ENCODE results near the gene PLEKHM3.
"Not testable (repeated sequence)": the region's sequence is repeated elsewhere in the genome, so short reads cannot be mapped to it uniquely, and the experiment has no call there.

Gene PLEKHM3

GRCh38 chr2:208037564-208038487 lies 12.5 kb upstream of the PLEKHM3 start:
- in situ Hi-C loops (cut with MboI; ENCODE audit: low sequenced_read_pairs): loop anchor here (10.0 kb wide), 1 partner anchor 293 kb away; no protein-coding TSS in a partner anchor

GRCh38 chr2:208036357-208036756 lies 11.0 kb upstream of the PLEKHM3 start:
- in situ Hi-C loops (cut with MboI; ENCODE audit: low sequenced_read_pairs): loop anchor here (10.0 kb wide), 1 partner anchor 292 kb away; no protein-coding TSS in a partner anchor

- in situ Hi-C loops (cut with MboI; ENCODE audit: low sequenced_read_pairs): loop anchor here (10.0 kb wide), 1 partner anchor 290 kb away; no protein-coding TSS in a partner anchor
Measured at GRCh38 chr2:208034503-208035140, 9.3 kb upstream of the PLEKHM3 start.

GRCh38 chr2:208033701-208034502 lies 8.6 kb upstream of the PLEKHM3 start:
- in situ Hi-C loops (cut with MboI; ENCODE audit: low sequenced_read_pairs): loop anchor here (10.0 kb wide), 1 partner anchor 289 kb away; no protein-coding TSS in a partner anchor

- in situ Hi-C loops (cut with MboI; ENCODE audit: low sequenced_read_pairs): loop anchor here (10.0 kb wide), 1 partner anchor 287 kb away; no protein-coding TSS in a partner anchor
Measured at GRCh38 chr2:208031608-208032019, 6.3 kb upstream of the PLEKHM3 start.

GRCh38 chr2:208025814-208026184 lies 472 bp upstream of the PLEKHM3 start:
- in situ Hi-C loops (cut with MboI; ENCODE audit: low sequenced_read_pairs): no loop called here

GRCh38 chr2:208024091-208024490 lies 1.2 kb downstream of the PLEKHM3 start:
- in situ Hi-C loops (cut with MboI; ENCODE audit: low sequenced_read_pairs): no loop called here

GRCh38 chr2:208020253-208020652 lies 5.1 kb downstream of the PLEKHM3 start:
- in situ Hi-C loops (cut with MboI; ENCODE audit: low sequenced_read_pairs): no loop called here

GRCh38 chr2:208018124-208018712 lies 7.1 kb downstream of the PLEKHM3 start:
- in situ Hi-C loops (cut with MboI; ENCODE audit: low sequenced_read_pairs): not testable (repeated sequence)

GRCh38 chr2:208017721-208018120 lies 7.6 kb downstream of the PLEKHM3 start:
- in situ Hi-C loops (cut with MboI; ENCODE audit: low sequenced_read_pairs): no loop called here

GRCh38 chr2:208015475-208015874 lies 9.9 kb downstream of the PLEKHM3 start:
- in situ Hi-C loops (cut with MboI; ENCODE audit: low sequenced_read_pairs): no loop called here

- in situ Hi-C loops (cut with MboI; ENCODE audit: low sequenced_read_pairs): no loop called here
Measured at GRCh38 chr2:208013285-208014178, 11.8 kb downstream of the PLEKHM3 start.

GRCh38 chr2:208012449-208012848 lies 12.9 kb downstream of the PLEKHM3 start:
- in situ Hi-C loops (cut with MboI; ENCODE audit: low sequenced_read_pairs): no loop called here

- in situ Hi-C loops (cut with MboI; ENCODE audit: low sequenced_read_pairs): no loop called here
Measured at GRCh38 chr2:208010506-208010905, 14.8 kb downstream of the PLEKHM3 start.

GRCh38 chr2:208006833-208007232 lies 18.5 kb downstream of the PLEKHM3 start:
- in situ Hi-C loops (cut with MboI; ENCODE audit: low sequenced_read_pairs): no loop called here

- in situ Hi-C loops (cut with MboI; ENCODE audit: low sequenced_read_pairs): no loop called here
Measured at GRCh38 chr2:208006337-208006736, 19.0 kb downstream of the PLEKHM3 start.

GRCh38 chr2:208001924-208002323 lies 23.4 kb downstream of the PLEKHM3 start:
- in situ Hi-C loops (cut with MboI; ENCODE audit: low sequenced_read_pairs): no loop called here

GRCh38 chr2:208000701-208001395 lies 24.5 kb downstream of the PLEKHM3 start:
- in situ Hi-C loops (cut with MboI; ENCODE audit: low sequenced_read_pairs): no loop called here

GRCh38 chr2:207996848-207997247 lies 28.5 kb downstream of the PLEKHM3 start:
- in situ Hi-C loops (cut with MboI; ENCODE audit: low sequenced_read_pairs): no loop called here
